ENCODE data around the gene EPB41L2.

- TF ChIP-seq CTCF (IDR thresholded peaks at IDR 0.05) (no peak), POLR2A (IDR thresholded peaks at IDR 0.05) (no peak)
Measured at GRCh38 chr6:131009790-131010189, 53.3 kb downstream of the EPB41L2 start.
